T1000 (cell line): ENCODE results near the gene EFCAB12.
"Not testable (repeated sequence)": the region's sequence is repeated elsewhere in the genome, so short reads cannot be mapped to it uniquely, and the experiment has no call there.

Source experiments
- DNase-seq: peaks from one replicate; lab custom pipeline; 2025; ENCODE audit warnings: mixed read lengths; lab: John Stamatoyannopoulos, UW

The EFCAB12 gene

GRCh38 chr3:129369711-129370110, 58.7 kb downstream of the EFCAB12 start:
- DNase-seq = no peak

GRCh38 chr3:129367821-129368220, 60.6 kb downstream of the EFCAB12 start:
- no peak for DNase-seq

GRCh38 chr3:129366312-129366831, 62.1 kb downstream of the EFCAB12 start:
- no peak for DNase-seq

- no peak for DNase-seq
Measured at GRCh38 chr3:129365296-129366136, 62.9 kb downstream of the EFCAB12 start.

GRCh38 chr3:129364811-129365210, 63.6 kb downstream of the EFCAB12 start:
- not testable (repeated sequence) for DNase-seq

- not testable (repeated sequence) for DNase-seq
Measured at GRCh38 chr3:129363356-129363755, 65.1 kb downstream of the EFCAB12 start.

- DNase-seq = no peak
Measured at GRCh38 chr3:129360705-129361460, 67.6 kb downstream of the EFCAB12 start.

GRCh38 chr3:129360171-129360611, 68.2 kb downstream of the EFCAB12 start:
- no peak for DNase-seq

- DNase-seq = no peak
Measured at GRCh38 chr3:129358772-129359371, 69.6 kb downstream of the EFCAB12 start.

- no peak for DNase-seq
Measured at GRCh38 chr3:129358177-129358771, 70.2 kb downstream of the EFCAB12 start.

- no peak for DNase-seq
Measured at GRCh38 chr3:129357616-129358015, 70.8 kb downstream of the EFCAB12 start.

- no peak for DNase-seq
Measured at GRCh38 chr3:129356756-129357425, 71.5 kb downstream of the EFCAB12 start.

GRCh38 chr3:129353589-129353941, 74.9 kb downstream of the EFCAB12 start:
- DNase-seq = no peak

GRCh38 chr3:129352650-129353588, 75.5 kb downstream of the EFCAB12 start:
- no peak for DNase-seq

GRCh38 chr3:129352045-129352444, 76.4 kb downstream of the EFCAB12 start:
- no peak for DNase-seq
